ENCODE measurements around the gene LOC101059915.

DNA sequence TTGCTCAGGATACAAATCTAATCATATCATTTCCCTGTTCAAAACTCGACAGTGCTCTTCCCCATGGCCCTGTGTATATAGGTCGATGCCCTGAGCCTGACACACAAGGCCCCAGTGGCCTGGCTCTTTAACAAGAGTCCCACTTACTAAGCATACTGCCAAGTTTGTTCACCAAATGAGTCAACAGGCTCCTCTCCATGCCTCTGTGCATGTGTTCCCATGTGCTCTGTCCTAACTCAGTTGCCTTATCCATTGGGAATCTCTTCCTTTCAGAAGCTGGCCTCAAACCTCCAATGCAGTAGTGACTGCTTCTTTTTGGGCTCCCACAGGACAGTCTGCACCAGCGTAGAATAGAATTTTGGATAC lies 30.1 kb upstream of the LOC101059915 start:
- TF ChIP-seq, protein P1, sequence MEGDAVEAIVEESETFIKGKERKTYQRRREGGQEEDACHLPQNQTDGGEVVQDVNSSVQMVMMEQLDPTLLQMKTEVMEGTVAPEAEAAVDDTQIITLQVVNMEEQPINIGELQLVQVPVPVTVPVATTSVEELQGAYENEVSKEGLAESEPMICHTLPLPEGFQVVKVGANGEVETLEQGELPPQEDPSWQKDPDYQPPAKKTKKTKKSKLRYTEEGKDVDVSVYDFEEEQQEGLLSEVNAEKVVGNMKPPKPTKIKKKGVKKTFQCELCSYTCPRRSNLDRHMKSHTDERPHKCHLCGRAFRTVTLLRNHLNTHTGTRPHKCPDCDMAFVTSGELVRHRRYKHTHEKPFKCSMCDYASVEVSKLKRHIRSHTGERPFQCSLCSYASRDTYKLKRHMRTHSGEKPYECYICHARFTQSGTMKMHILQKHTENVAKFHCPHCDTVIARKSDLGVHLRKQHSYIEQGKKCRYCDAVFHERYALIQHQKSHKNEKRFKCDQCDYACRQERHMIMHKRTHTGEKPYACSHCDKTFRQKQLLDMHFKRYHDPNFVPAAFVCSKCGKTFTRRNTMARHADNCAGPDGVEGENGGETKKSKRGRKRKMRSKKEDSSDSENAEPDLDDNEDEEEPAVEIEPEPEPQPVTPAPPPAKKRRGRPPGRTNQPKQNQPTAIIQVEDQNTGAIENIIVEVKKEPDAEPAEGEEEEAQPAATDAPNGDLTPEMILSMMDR (IDR thresholded peaks at IDR 0.05): no peak
- TF ChIP-seq POLR2A (IDR thresholded peaks at IDR 0.05): no peak
